ENCODE data around the gene RSAD2.

DNA sequence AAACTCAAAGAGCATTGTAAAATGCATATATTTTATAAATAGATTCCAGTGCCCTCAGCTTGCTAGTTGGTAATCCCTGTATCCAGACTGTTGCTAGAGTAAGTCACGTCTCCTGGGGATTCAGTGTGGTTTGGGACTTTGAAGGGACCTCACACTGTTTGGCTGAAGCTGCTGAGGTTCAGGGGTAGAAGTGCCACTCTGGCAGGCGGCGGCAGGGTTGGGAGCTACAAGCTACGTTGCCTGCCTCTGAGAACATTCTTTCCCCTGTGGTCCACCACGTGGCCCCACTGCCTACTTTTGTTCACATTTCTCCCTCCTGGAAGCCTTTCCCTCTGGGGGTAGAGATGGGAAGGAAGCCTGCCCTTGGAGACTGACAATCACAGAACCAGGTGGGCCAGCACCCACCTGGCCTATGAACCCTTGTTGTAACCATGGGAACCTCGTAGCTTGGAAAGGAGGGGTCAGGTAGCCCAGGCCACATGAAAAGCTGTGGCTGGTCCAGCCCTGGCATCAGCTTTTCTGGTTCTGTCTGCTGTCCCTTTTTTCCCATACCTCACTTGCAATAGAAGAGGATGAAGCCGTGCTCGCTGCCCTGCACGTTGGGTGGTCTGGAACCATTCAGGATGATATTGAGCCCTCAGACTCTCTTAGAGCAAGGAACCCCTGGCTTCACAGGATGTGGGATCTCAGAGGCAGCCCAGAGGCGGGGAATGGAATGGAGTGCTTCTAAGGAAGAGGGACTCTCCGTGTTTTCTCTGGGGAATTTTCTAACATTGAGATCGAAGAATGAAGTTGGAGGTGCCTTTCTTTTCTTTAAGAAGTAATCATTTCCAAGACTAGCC lies 42.5 kb downstream of the RSAD2 start:
- no peak for TF ChIP-seq EZH2 (IDR thresholded peaks at IDR 0.05; ENCODE audit: low read length)
- TF ChIP-seq, protein P1, sequence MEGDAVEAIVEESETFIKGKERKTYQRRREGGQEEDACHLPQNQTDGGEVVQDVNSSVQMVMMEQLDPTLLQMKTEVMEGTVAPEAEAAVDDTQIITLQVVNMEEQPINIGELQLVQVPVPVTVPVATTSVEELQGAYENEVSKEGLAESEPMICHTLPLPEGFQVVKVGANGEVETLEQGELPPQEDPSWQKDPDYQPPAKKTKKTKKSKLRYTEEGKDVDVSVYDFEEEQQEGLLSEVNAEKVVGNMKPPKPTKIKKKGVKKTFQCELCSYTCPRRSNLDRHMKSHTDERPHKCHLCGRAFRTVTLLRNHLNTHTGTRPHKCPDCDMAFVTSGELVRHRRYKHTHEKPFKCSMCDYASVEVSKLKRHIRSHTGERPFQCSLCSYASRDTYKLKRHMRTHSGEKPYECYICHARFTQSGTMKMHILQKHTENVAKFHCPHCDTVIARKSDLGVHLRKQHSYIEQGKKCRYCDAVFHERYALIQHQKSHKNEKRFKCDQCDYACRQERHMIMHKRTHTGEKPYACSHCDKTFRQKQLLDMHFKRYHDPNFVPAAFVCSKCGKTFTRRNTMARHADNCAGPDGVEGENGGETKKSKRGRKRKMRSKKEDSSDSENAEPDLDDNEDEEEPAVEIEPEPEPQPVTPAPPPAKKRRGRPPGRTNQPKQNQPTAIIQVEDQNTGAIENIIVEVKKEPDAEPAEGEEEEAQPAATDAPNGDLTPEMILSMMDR (optimal IDR thresholded peaks at IDR 0.05 in 1 of 3, IDR thresholded peaks at IDR 0.05 in 1 of 3, conservative IDR thresholded peaks at IDR 0.05 in 1 of 3; ENCODE audit: extremely low read depth in 1 of 3, insufficient read depth in 2 of 3, low read length in 3 of 3) = no peak

Measured in keratinocyte (primary cell).